GM19099 (cell line): ENCODE measurements around the gene KIAA1958.

Experiments used
- POLR2A ChIP-seq: IDR thresholded peaks from 3 replicates; pipeline ENCODE4 v1.6.1; 2011; ENCODE audit warnings: low read depth; ENCODE audit not compliant: insufficient read length; ENCODE audit errors: extremely low read depth

Gene KIAA1958

DNA sequence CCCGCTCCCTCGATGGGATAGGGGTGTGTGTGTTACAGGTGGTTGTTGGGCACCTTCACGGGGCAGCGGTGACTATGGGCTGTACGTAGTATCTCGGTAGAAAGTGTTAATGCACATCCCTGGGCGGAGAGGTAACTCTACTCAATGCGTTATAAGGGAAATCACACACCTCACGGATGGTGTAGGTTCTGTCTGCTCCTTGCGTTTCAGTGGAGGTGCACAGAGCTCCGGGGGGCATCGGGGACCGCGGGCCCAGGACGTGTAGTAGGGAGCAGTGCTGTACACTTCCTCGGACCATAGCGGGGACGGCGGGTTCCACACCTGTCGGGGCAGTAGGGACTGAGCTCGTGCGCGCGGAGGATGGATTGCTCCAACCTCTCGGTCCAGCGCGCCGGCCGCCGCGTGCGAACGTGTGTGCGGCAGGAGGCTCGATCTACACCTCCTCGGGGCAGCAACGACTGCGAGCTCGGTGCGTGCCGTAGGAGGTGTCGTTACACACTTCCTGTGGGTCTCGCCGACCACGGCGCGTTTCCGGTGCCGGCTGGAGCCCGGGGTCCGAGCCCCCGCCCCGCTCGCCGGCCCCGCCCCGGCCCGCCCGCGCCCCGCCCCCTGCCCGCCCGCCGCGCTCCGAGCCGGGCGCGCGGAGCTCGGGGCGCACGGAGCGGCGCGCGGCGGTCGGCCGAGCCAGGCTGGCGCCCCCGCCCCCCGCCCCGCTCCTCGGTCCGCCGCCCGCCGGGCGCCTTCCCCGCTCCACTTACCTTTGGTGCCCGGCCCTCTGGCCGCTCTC lies at the start of gene KIAA1958:
KIAA1958 (plus strand) TSS at position 607 of the 787 bp plus-strand sequence. CDS start 87,254 bp downstream, outside the sequence.
- TF ChIP-seq POLR2A = peak; percentile 94

- no peak for TF ChIP-seq POLR2A
Measured at GRCh38 chr9:112437406-112437805, 49.2 kb upstream of the KIAA1958 start.

GRCh38 chr9:112439171-112439570 lies 47.5 kb upstream of the KIAA1958 start:
- no peak for TF ChIP-seq POLR2A

DNA sequence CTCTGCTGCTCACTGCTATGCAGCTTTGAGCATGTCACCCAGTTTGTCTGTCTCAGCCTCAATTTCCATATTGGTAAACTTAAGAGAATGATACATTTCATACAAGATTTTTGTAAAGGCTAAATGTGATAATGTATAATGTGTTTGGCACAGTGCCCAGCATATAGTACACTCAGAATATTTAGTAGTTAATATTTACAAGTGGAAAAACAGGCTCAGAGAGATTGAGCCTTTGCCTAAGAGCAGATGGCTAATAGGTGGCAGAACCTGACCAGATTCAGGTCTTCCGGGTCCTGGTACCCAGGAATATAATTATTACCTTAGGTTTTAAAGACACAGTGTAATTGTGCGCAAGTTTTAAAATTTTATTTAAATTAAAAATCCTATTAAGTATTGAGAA lies 46.8 kb upstream of the KIAA1958 start:
- no peak for TF ChIP-seq POLR2A

DNA sequence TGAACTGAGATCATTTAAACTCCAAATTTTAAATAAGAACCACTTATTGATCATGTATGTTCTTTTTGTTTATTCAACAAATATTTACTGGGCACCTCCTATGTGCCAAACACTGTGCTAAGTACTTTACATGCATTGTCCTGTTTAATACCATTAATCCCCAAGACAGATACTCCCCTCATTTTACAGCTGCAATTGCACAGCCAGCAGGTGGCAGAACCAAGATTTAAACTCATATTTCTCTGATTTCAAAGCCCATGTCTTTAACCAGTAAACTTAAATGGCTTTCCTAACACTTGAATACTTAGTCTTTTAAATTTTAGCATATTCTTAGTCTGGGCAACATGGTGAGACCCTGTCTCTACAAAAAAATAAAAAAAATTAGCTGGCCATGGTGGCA lies 43.4 kb upstream of the KIAA1958 start:
- no peak for TF ChIP-seq POLR2A

DNA sequence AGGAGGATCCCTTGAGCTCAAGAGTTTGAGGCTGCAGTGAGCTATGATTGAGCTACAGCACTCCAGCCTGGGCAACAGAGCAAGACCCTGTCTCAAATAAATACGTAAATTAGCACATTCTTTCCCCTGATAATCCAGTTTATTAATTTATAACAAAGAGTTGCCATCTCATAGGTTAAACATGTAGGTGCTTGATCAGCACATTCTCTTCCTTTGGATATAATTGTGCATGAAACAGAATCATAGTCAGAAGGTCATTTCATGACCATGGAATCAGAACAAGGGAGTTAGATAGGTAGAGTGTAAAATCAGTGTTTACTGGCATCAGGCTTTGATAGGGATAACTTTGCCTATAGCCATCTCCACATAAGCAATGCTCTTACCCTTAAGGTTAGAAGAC lies 43.0 kb upstream of the KIAA1958 start:
- no peak for TF ChIP-seq POLR2A

- no peak for TF ChIP-seq POLR2A
Measured at GRCh38 chr9:112445196-112445595, 41.4 kb upstream of the KIAA1958 start.

DNA sequence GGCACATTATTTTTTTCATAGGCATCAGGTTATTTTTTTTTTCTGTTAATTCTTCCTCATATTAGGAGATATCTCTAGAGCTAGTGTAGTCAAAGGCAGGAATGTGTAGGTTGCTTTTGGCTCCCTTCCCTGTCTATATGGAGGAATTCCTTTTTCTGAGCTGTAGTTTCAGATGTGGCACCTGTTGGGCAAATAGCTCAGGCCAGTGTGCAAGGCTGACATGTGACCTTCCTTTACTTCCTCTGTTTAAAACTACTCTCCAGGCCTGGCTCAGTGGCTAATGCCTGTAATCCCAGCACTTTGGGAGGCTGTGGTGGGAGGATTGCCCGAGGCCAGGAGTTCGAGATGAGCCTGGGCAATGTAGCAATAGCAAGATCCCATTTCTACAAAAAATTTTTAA lies 40.5 kb upstream of the KIAA1958 start:
- no peak for TF ChIP-seq POLR2A

DNA sequence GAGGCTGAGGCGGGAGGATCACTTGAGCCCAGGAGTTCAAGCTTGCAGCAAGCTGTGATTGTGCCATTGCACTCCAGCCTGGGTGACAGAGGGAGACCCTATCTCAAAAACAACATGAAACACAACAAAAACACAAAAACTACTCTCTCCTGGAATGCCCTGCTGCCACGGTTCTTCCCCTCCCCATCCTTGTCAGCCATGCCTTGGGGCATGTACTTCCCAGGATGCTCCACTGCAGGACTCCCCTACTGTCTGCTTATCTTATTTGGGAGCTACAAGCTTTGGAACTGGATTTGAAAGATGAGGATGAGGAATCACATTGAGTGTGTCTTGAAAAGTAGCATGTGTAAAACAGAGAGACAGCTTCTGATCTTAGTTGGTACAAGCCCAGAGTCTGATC lies 40.1 kb upstream of the KIAA1958 start:
- no peak for TF ChIP-seq POLR2A

DNA sequence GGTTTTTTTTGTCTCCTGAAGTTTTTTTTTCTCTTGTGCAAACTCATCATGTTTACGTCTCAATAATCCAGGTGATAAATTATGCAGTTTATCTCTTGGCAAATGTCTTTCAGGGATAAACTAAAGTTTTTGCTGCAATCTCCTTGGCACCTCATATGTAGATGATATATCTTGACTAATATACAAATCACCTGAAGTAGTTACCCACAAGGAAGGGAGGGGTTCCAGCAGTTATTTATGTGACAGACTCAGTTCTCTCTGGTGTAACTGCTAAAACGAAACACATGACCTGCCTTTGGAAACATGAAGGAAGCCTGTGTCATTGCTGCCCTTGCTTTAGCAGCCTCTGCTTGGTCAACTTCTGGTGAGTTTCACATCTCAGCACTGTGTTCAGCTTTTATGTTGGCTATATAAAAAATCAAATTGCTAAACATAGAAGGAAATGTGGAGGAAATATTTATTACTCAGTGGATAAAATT lies 39.3 kb upstream of the KIAA1958 start:
- TF ChIP-seq POLR2A = no peak

DNA sequence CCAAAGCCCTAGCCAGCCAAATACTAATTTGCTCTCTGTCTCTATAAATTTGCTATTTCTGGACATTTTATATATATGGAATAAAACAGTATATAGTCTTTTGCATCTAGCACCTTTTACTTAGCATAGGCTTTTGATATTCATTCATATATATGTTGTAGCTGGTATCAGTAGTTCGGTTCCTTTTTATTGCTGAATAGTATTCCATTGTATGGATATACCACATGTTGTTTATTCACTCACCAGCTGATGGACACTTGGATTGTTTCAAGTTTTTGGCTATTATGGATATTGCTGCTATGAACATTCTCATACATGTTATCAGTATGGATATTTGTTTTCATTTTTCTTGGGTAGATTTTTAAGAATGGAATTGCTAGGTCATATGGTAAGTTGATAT lies 23.8 kb upstream of the KIAA1958 start:
- TF ChIP-seq POLR2A = no peak

- no peak for TF ChIP-seq POLR2A
Measured at GRCh38 chr9:112465352-112465751, 21.3 kb upstream of the KIAA1958 start.

GRCh38 chr9:112472996-112473395 lies 13.6 kb upstream of the KIAA1958 start:
- TF ChIP-seq POLR2A = no peak

DNA sequence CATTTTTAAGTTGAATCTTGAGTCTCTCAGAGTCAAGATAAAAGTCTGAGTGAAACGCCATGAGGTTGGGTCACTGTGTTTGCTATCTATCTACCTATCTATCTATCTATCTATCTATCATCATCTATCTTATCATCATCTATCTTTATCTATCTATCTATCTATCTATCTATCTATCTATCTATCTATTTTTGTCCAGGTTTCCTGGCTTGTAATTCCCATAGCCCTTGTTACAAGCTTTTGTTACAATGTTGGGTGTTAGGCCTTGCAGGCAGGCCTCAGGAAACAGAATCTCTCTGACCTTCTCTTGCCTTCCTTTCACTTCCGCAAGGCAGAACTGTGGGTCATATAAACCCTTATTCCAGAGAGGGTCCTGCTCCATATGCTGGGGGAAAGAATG lies 12.6 kb upstream of the KIAA1958 start:
- TF ChIP-seq POLR2A = no peak

GRCh38 chr9:112475318-112475717 lies 11.3 kb upstream of the KIAA1958 start:
- TF ChIP-seq POLR2A = no peak

DNA sequence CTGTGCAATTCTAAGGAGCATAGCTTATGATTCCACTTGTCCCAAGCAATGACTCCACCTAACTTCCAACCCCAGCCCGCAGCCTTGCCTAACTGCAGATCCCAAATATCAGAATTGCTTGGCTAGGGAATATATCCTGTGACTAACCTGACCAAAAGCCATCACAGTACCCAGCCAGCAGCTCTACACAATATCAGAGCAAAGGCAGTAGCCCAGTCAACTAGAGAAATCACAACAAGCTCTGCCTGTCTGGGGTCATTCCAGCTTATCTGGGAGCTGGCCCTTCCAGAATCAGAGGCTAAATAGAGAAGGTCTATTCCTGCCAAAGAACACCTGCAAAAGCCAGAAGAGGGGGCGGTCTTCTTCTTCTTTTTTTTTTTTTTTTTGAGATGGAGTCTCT lies 9.3 kb upstream of the KIAA1958 start:
- no peak for TF ChIP-seq POLR2A

DNA sequence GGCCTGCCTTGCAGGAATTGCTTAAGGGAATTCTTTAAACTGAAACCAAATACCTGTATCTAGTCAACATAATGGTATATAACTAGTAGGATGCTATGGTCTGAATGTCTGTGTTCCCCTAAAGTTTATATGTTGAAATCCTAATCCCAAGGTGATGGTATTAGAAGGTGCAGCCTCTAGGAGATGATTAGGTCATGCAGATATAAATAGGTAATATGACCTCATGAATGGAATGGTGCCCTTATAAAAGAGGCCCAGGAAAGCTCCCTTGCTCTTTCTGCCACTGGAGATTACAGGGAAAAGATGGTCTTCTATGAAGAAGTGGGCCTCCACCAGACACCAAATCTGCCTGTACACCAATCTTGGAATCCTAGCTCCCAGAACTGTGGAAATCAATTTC lies 7.4 kb upstream of the KIAA1958 start:
- no peak for TF ChIP-seq POLR2A
